Peyer's patch (tissue), 4 donors: ENCODE data around the gene ARID2. TPM values are rescaled to one million over a fixed set of nuclear protein-coding genes. Genes with fewer than 3 reads are reported as not detected.

Experiments used
- DNase-seq, 3 donors: peaks; one replicate each; pipeline ENCODE4 v3.0.0-alpha.2; 2017 to 2019
- H3K27ac ChIP-seq, 4 donors: fragments of 200-600 bp; sonication (generic); one replicate each; pipeline ENCODE4 v1.5.1; 2016 to 2019
- H3K27me3 ChIP-seq, 2 donors: fragments of 200-600 bp; sonication (generic); one replicate each; pipeline ENCODE4 v1.5.1; 2019
- H3K36me3 ChIP-seq, 3 donors: fragments of 200-600 bp; sonication (generic); one replicate each; pipeline ENCODE4 v1.5.1; 2016 to 2019
- H3K4me1 ChIP-seq, 4 donors: fragments of 200-600 bp; sonication (generic); one replicate each; pipeline ENCODE4 v1.5.1; 2016 to 2019
- H3K4me3 ChIP-seq, 4 donors: fragments of 200-600 bp; sonication (generic); 1 replicate in 3 of 4; 2 replicates in 1 of 4; pipeline ENCODE4 v1.5.1; 2016 to 2019; ENCODE audit warnings: mild to moderate bottlenecking in 1 of 4
- H3K9me3 ChIP-seq, 4 donors: fragments of 200-600 bp; sonication (generic); one replicate each; pipeline ENCODE4 v1.5.1; 2016 to 2019; ENCODE audit warnings: mild to moderate bottlenecking in 1 of 4
- CTCF ChIP-seq, 6 experiments: fragments of 450-650 bp in 4 of 6; fragments of 200-600 bp in 2 of 6; sonication (generic) in 1 of 6; IDR thresholded peaks; one replicate each; pipeline ENCODE4 v1.5.1; 2017 to 2019; ENCODE audit warnings: antibody characterized with exemption in 6 of 6, mild to moderate bottlenecking in 3 of 6, moderate library complexity in 1 of 6
- POLR2A ChIP-seq, 2 donors: fragments of 450-650 bp; IDR thresholded peaks; one replicate each; pipeline ENCODE4 v1.5.1; 2017; ENCODE audit warnings: antibody characterized with exemption in 2 of 2, mild to moderate bottlenecking in 2 of 2, moderate library complexity in 2 of 2
- total RNA-seq, 4 donors: library from RNA; depleted of rRNA; stranded (reverse); fragments of >200 nt; gene quantifications; one replicate each; pipeline ENCODE4 v1.1.0, GENCODE V29; 2016

The ARID2 gene
- total RNA-seq, 4 donors from 2014 or later, result 32.1 to 46.2 (median 41.5) TPM

- no peak overlapping the region for H3K4me3 ChIP-seq
- no peaks in the 10 kb centered on the region for H3K36me3 ChIP-seq
- no peak for DNase-seq
- TF ChIP-seq POLR2A (IDR thresholded peaks at IDR 0.05) (no peak), CTCF (IDR thresholded peaks at IDR 0.05) (no peak)
- H3K9me3 ChIP-seq, result no peaks in the 10 kb centered on the region
- no peaks in the 10 kb centered on the region for H3K4me1 ChIP-seq
- no peak overlapping the region for H3K27ac ChIP-seq
- no peaks in the 10 kb centered on the region for H3K27me3 ChIP-seq
Measured at GRCh38 chr12:45697371-45697770, 32.1 kb upstream of the ARID2 start.

GRCh38 chr12:45701296-45701695, 28.2 kb upstream of the ARID2 start:
- no peaks in the 10 kb centered on the region for H3K27me3 ChIP-seq
- no peak for DNase-seq
- no peaks in the 10 kb centered on the region for H3K36me3 ChIP-seq
- no peak overlapping the region for H3K27ac ChIP-seq
- H3K9me3 ChIP-seq, result no peaks in the 10 kb centered on the region
- no peak overlapping the region for H3K4me3 ChIP-seq
- TF ChIP-seq CTCF (IDR thresholded peaks at IDR 0.05), result no peak
- H3K4me1 ChIP-seq, result no peaks in the 10 kb centered on the region

GRCh38 chr12:45703942-45704341, 25.6 kb upstream of the ARID2 start:
- Histone ChIP-seq H3K27ac (no peak overlapping the region), H3K9me3 (no peaks in the 10 kb centered on the region), H3K27me3 (no peaks in the 10 kb centered on the region), H3K4me1 (no peaks in the 10 kb centered on the region), H3K4me3 (no peak overlapping the region), H3K36me3 (no peaks in the 10 kb centered on the region)
- no peak for TF ChIP-seq POLR2A (IDR thresholded peaks at IDR 0.05)
- no peak for TF ChIP-seq CTCF (IDR thresholded peaks at IDR 0.05)
- no peak for DNase-seq

GRCh38 chr12:45704968-45705367, 24.5 kb upstream of the ARID2 start:
- DNase-seq, result no peak
- Histone ChIP-seq H3K4me3 (no peak overlapping the region), H3K4me1 (no peaks in the 10 kb centered on the region), H3K36me3 (no peaks in the 10 kb centered on the region), H3K27ac (no peak overlapping the region), H3K9me3 (no peaks in the 10 kb centered on the region), H3K27me3 (no peaks in the 10 kb centered on the region)
- TF ChIP-seq POLR2A (IDR thresholded peaks at IDR 0.05), result no peak
- no peak for TF ChIP-seq CTCF (IDR thresholded peaks at IDR 0.05)

GRCh38 chr12:45705404-45705803, 24.1 kb upstream of the ARID2 start:
- Histone ChIP-seq H3K4me3 (no peak overlapping the region), H3K27me3 (no peaks in the 10 kb centered on the region), H3K4me1 (no peaks in the 10 kb centered on the region), H3K9me3 (no peaks in the 10 kb centered on the region), H3K36me3 (no peaks in the 10 kb centered on the region), H3K27ac (no peak overlapping the region)
- TF ChIP-seq CTCF (IDR thresholded peaks at IDR 0.05), result no peak
- TF ChIP-seq POLR2A (IDR thresholded peaks at IDR 0.05), result no peak
- DNase-seq, result no peak

GRCh38 chr12:45707241-45707857, 22.2 kb upstream of the ARID2 start:
- TF ChIP-seq POLR2A (IDR thresholded peaks at IDR 0.05), result no peak
- TF ChIP-seq CTCF (IDR thresholded peaks at IDR 0.05), result no peak
- DNase-seq, result no peak
- no peaks in the 10 kb centered on the region for H3K4me1 ChIP-seq

More at GRCh38 chr12:45707241-45707857, 22.2 kb upstream of the ARID2 start:
- H3K36me3 ChIP-seq, result no peaks in the 10 kb centered on the region
- no peaks in the 10 kb centered on the region for H3K9me3 ChIP-seq
- H3K27ac ChIP-seq, result no peak overlapping the region
- H3K4me3 ChIP-seq, result no peak overlapping the region
- H3K27me3 ChIP-seq, result no peaks in the 10 kb centered on the region
